ENCODE measurements around the gene LSM14B. TPM values are rescaled to one million over a fixed set of nuclear protein-coding genes. Genes with fewer than 3 reads are reported as not detected.

LSM14B gene
- total RNA-seq, 1 experiment from 2014 or later: 82.4 TPM

DNA sequence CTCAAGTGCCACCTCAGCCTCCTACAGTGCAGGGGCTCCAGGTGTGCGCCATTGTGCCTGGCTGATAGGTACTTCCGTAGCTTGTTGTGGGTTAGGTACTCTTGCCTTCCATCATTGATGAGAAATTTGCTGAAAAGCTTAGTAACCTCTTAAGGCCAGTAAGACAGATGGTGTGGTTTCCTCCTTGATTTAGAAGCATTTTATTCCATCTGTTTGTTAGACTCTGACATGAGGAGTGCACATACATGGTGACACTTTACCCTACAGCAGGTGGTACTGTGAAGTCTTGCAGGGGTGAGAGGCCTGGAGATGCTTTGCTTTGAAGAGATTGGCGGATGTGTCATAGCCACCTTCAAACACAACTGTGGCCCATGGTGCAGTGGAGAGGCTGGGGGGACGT is 45.8 kb downstream of the LSM14B start:
- Histone ChIP-seq H3K14ac (ENCODE audit: insufficient read depth, low read length) (no peak overlapping the region), H4K5ac (ENCODE audit: insufficient read length, low read depth, low read length) (no peak overlapping the region), H4K91ac (ENCODE audit: insufficient read length, low read depth, low read length) (no peak overlapping the region), H2AK5ac (ENCODE audit: insufficient read length, low read length) (no peak overlapping the region), H3K18ac (ENCODE audit: insufficient read length, low read depth, low read length) (no peak overlapping the region), H4K8ac (replicated peaks; ENCODE audit: insufficient read length, low read depth, low read length) (no peak overlapping the region), H3K23ac (ENCODE audit: insufficient read length, low read depth, low read length) (no peak overlapping the region), H3K79me2 (ENCODE audit: insufficient read depth, low read length) (no peaks in the 10 kb centered on the region), H2BK120ac (ENCODE audit: low read depth, low read length, poor library complexity, severe bottlenecking) (no peak overlapping the region), H3K27me3 (ENCODE audit: insufficient read depth, low read length) (no peaks in the 10 kb centered on the region), H3K79me1 (ENCODE audit: insufficient read depth, low read depth, low read length, poor library complexity, severe bottlenecking) (no peaks in the 10 kb centered on the region), H4K20me1 (ENCODE audit: control insufficient read depth, insufficient read depth, insufficient read length) (no peaks in the 10 kb centered on the region), H3K27ac (ENCODE audit: insufficient read length, low read depth, low read length) (no peak overlapping the region), H3K56ac (ENCODE audit: insufficient read length, low read depth, low read length) (no peak overlapping the region), H3K9me3 (ENCODE audit: control insufficient read depth, low read depth, low read length) (no peaks in the 10 kb centered on the region), H2BK20ac (ENCODE audit: low read depth, low read length, poor library complexity, severe bottlenecking) (no peak overlapping the region), H3K9ac (ENCODE audit: extremely low read depth, insufficient read length, low read length) (no peak overlapping the region), H3K4me2 (ENCODE audit: insufficient read depth, insufficient read length, low read length) (no peak overlapping the region), H2BK5ac (ENCODE audit: insufficient read length, low read length) (no peak overlapping the region), H3T11ph (ENCODE audit: low read length) (no peak overlapping the region), H2AFZ (ENCODE audit: low read length) (no peak overlapping the region), H3K4me1 (ENCODE audit: insufficient read depth, low read length) (no peaks in the 10 kb centered on the region), H3K4ac (ENCODE audit: low read depth, low read length) (no peak overlapping the region), H3K23me2 (ENCODE audit: insufficient read length, low read depth, low read length, poor library complexity, severe bottlenecking) (no peaks in the 10 kb centered on the region), H2BK15ac (ENCODE audit: low read depth, low read length) (no peak overlapping the region), H2BK12ac (ENCODE audit: insufficient read length, low read depth, low read length) (no peak overlapping the region)
- Mint-ChIP-seq H3K27ac (no peak overlapping the region; a peak in 1 of 7 replicates), H3K9me3 (no peaks in the 10 kb centered on the region; a peak in 1 of 5 replicates), H3K4me3 (no peak overlapping the region), H3K4me1 (no peaks in the 10 kb centered on the region), H3K36me3 (ENCODE audit: insufficient read depth in 1 of 3, low read depth in 3 of 3) (peaks cover 18 to 48% (median 44%) of the 10 kb centered on the region in 3 experiments; a peak in 6 of 7 replicates), H3K27me3 (ENCODE audit: low read depth) (no peaks in the 10 kb centered on the region; the same call in 1 of the 2 replicates)
- no peak for DNase-seq
- TF ChIP-seq, protein P1, sequence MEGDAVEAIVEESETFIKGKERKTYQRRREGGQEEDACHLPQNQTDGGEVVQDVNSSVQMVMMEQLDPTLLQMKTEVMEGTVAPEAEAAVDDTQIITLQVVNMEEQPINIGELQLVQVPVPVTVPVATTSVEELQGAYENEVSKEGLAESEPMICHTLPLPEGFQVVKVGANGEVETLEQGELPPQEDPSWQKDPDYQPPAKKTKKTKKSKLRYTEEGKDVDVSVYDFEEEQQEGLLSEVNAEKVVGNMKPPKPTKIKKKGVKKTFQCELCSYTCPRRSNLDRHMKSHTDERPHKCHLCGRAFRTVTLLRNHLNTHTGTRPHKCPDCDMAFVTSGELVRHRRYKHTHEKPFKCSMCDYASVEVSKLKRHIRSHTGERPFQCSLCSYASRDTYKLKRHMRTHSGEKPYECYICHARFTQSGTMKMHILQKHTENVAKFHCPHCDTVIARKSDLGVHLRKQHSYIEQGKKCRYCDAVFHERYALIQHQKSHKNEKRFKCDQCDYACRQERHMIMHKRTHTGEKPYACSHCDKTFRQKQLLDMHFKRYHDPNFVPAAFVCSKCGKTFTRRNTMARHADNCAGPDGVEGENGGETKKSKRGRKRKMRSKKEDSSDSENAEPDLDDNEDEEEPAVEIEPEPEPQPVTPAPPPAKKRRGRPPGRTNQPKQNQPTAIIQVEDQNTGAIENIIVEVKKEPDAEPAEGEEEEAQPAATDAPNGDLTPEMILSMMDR (conservative IDR thresholded peaks at IDR 0.05): no peak
- WGBS (ENCODE audit: extremely low coverage, insufficient read length, low lambda C conversion rate): no CpG with 5 or more reads among the region's 4 CpGs

All from H9 (cell line).